Liver (tissue), 9 donors: ENCODE measurements around the gene WIPF1. TPM values are rescaled to one million over a fixed set of nuclear protein-coding genes. Genes with fewer than 3 reads are reported as not detected.

ENCODE experiments used
- DNase-seq: peaks from one replicate; pipeline ENCODE4 v3.0.0-alpha.2; 2017; ENCODE audit warnings: low spot score
- H3K27ac ChIP-seq, 2 donors: one replicate each; pipeline ENCODE4 v1.7.0; 2013; ENCODE audit warnings: inconsistent platforms in 2 of 2, low read length in 2 of 2, control low read depth in 1 of 2, low read depth in 1 of 2, mild to moderate bottlenecking in 1 of 2
- H3K27me3 ChIP-seq, 4 donors: one replicate each; pipeline versions ENCODE4 v1.6.1 to v1.7.0; 2013; ENCODE audit warnings: low read length in 3 of 4, inconsistent platforms in 1 of 4, mild to moderate bottlenecking in 1 of 4, moderate library complexity in 1 of 4; ENCODE audit not compliant: control insufficient read depth in 4 of 4, insufficient read depth in 4 of 4
- H3K36me3 ChIP-seq, 4 donors: one replicate each; pipeline versions ENCODE4 v1.6.1 to v1.7.0; 2013; ENCODE audit warnings: low read length in 3 of 4, mild to moderate bottlenecking in 3 of 4, low read depth in 1 of 4, moderate library complexity in 1 of 4; ENCODE audit not compliant: control insufficient read depth in 4 of 4, insufficient read depth in 3 of 4
- H3K4me1 ChIP-seq, 4 donors: one replicate each; pipeline versions ENCODE4 v1.6.1 to v1.7.0; 2013; ENCODE audit warnings: low read length in 3 of 4, mild to moderate bottlenecking in 3 of 4, moderate library complexity in 1 of 4; ENCODE audit not compliant: control insufficient read depth in 4 of 4, insufficient read depth in 4 of 4
- H3K4me3 ChIP-seq, 3 donors: one replicate each; pipeline versions ENCODE4 v1.6.1 to v1.7.0; 2013; ENCODE audit warnings: low read length in 3 of 3, control low read depth in 1 of 3, low read depth in 1 of 3, mild to moderate bottlenecking in 1 of 3
- H3K9ac ChIP-seq, 2 donors: one replicate each; pipeline ENCODE4 v1.7.0; 2013; ENCODE audit warnings: low read length in 2 of 2, mild to moderate bottlenecking in 2 of 2, moderate library complexity in 2 of 2, control low read depth in 1 of 2, low read depth in 1 of 2
- H3K9me3 ChIP-seq, 4 donors: one replicate each; pipeline versions ENCODE4 v1.6.1 to v1.7.0; 2013; ENCODE audit warnings: low read length in 3 of 4; ENCODE audit not compliant: control insufficient read depth in 4 of 4
- EGR1 ChIP-seq, 2 donors: IDR thresholded peaks; 2 replicates each; pipeline ENCODE4 v1.6.1; 2016 to 2018; ENCODE audit warnings: antibody characterized with exemption in 2 of 2, low read depth in 2 of 2
- FOXA1 ChIP-seq: IDR thresholded peaks from 2 replicates; pipeline ENCODE4 v1.6.1; 2016; ENCODE audit warnings: antibody characterized with exemption
- FOXA2 ChIP-seq: IDR thresholded peaks from 2 replicates; pipeline ENCODE4 v1.6.1; 2016; ENCODE audit warnings: antibody characterized with exemption
- GABPA ChIP-seq, 2 donors: IDR thresholded peaks in 1 of 2; conservative IDR thresholded peaks in 1 of 2; 2 replicates each; pipeline ENCODE4 v1.6.1; 2016; ENCODE audit warnings: antibody characterized with exemption in 2 of 2, mild to moderate bottlenecking in 1 of 2, moderate library complexity in 1 of 2
- HNF4A ChIP-seq, 2 donors: conservative IDR thresholded peaks; 2 replicates each; pipeline ENCODE4 v1.6.1; 2016; ENCODE audit warnings: antibody characterized with exemption in 2 of 2, mild to moderate bottlenecking in 2 of 2
- HNF4G ChIP-seq: IDR thresholded peaks from 2 replicates; pipeline ENCODE4 v1.6.1; 2016; ENCODE audit warnings: antibody characterized with exemption
- JUND ChIP-seq, 2 donors: IDR thresholded peaks; 2 replicates each; pipeline ENCODE4 v1.6.1; 2016; ENCODE audit warnings: antibody characterized with exemption in 2 of 2
- NR2F2 ChIP-seq: IDR thresholded peaks from 2 replicates; pipeline ENCODE4 v1.6.1; 2016; ENCODE audit warnings: antibody characterized with exemption
- RAD21 ChIP-seq, 2 donors: IDR thresholded peaks; 2 replicates each; pipeline ENCODE4 v1.6.1; 2016; ENCODE audit warnings: antibody characterized with exemption in 2 of 2, mild to moderate bottlenecking in 2 of 2
- RXRA ChIP-seq, 2 donors: IDR thresholded peaks; 2 replicates each; pipeline ENCODE4 v1.6.1; 2017 to 2018; ENCODE audit warnings: antibody characterized with exemption in 2 of 2, mild to moderate bottlenecking in 1 of 2
- SP1 ChIP-seq: IDR thresholded peaks from 2 replicates; pipeline ENCODE4 v1.6.1; 2018; ENCODE audit warnings: antibody characterized with exemption, mild to moderate bottlenecking
- TAF1 ChIP-seq: conservative IDR thresholded peaks from 2 replicates; pipeline ENCODE4 v1.6.1; 2016; ENCODE audit warnings: antibody characterized with exemption, mild to moderate bottlenecking
- YY1 ChIP-seq: IDR thresholded peaks from 2 replicates; pipeline ENCODE4 v1.6.1; 2016; ENCODE audit warnings: antibody characterized with exemption, mild to moderate bottlenecking
- WGBS: extraction: QIAGEN DNeasy Blood & Tissue Kit; methylation state at CpG from one replicate; pipeline ENCODE4 v1.1.7; 2013; 5-methylcytosine and 5-hydroxymethylcytosine counted together
- polyA plus RNA-seq, 2 donors: library from polyadenylated mRNA; stranded (reverse) in 1 of 2; unstranded in 1 of 2; fragments of 200-250 nt in 1 of 2; fragments of >200 nt in 1 of 2; fragmentation: Nextera tagmentation in 1 of 2; extraction: Ambion mirVana in 1 of 2; gene quantifications; one replicate each; pipeline versions ENCODE4 v1.2.1 to v1.2.3, GENCODE V29; 2013 to 2015
- total RNA-seq, 2 donors: library from RNA; depleted of rRNA; stranded (reverse); fragments of >200 nt; gene quantifications; one replicate each; pipeline ENCODE4 v1.2.3, GENCODE V29; 2014
- TF ChIP-seq, protein P1 (sequence below): IDR thresholded peaks from 2 replicates; pipeline ENCODE4 v1.6.1; 2016; ENCODE audit warnings: antibody characterized with exemption
- TF ChIP-seq, protein P2 (sequence below): IDR thresholded peaks from 2 replicates; pipeline ENCODE4 v1.6.1; 2016; ENCODE audit warnings: antibody characterized with exemption
- TF ChIP-seq, protein P3 (sequence below): IDR thresholded peaks from 2 replicates; pipeline ENCODE4 v1.6.1; 2016; ENCODE audit warnings: antibody characterized with exemption, mild to moderate bottlenecking
- TF ChIP-seq, protein P4 (sequence below): IDR thresholded peaks from 2 replicates; pipeline ENCODE4 v1.6.1; 2016; ENCODE audit warnings: antibody characterized with exemption
- TF ChIP-seq, protein P5 (sequence below): fragments of 150-350 bp; IDR thresholded peaks from 2 replicates; pipeline ENCODE4 v1.5.1; 2017; ENCODE audit warnings: improper control_type of control experiment, low read depth, low read length; ENCODE audit not compliant: missing input control
- donor health status: healthy.
- donor health status: healthy.
- donor health status: healthy.
- donor health status: healthy.
- donor health status: healthy.

WIPF1 gene
- total and polyA plus RNA-seq, 4 donors: 4.7 to 7.7 (median 6.3) TPM

DNA sequence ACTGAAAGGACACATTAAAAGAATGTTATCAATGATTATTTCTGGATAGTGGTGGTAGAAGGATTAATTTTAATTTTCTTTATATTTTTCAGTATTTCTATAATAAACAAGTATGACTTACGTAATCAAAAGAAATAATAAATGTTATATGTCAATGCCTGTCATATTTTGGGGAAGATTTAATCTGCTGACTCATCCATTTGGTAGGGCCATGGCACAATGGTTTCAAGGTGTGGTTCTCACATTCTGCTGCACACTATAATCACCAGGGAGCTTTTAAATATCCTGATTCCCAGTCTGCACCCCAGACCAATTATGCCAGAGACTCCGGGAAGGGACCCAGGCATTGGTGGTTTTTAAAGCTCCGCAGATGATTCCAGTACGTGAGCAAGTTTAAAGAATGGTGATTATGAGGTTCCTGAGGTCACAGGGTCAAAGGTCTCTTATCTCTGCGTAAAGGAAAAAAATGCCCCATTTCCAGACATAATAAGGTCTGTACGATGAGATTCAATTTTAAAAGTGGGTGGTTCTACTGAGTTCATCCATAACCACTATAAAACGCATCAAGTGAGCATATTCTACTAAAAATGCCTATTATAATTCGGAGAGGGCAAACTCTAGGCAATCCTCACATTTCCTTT, 27.2 kb downstream of the WIPF1 start:
- no peak overlapping the region for H3K4me3 ChIP-seq
- H3K9me3 ChIP-seq: no peaks in the 10 kb centered on the region
- peaks cover 3 to 5% (median 5%) of the 10 kb centered on the region in 4 donors for H3K4me1 ChIP-seq
- H3K9ac ChIP-seq: no peak overlapping the region
- TF ChIP-seq HNF4G (no peak), HNF4A (conservative IDR thresholded peaks at IDR 0.05) (peak in 1 of 2 donors; percentile 6)
- peaks cover 1 to 6% (median 3%) of the 10 kb centered on the region in 4 donors for H3K36me3 ChIP-seq
- H3K27ac ChIP-seq: no peak overlapping the region
- no peak for DNase-seq
- 75% methylated on average over 8 of the region's 8 CpGs for WGBS
- no peaks in the 10 kb centered on the region for H3K27me3 ChIP-seq

DNA sequence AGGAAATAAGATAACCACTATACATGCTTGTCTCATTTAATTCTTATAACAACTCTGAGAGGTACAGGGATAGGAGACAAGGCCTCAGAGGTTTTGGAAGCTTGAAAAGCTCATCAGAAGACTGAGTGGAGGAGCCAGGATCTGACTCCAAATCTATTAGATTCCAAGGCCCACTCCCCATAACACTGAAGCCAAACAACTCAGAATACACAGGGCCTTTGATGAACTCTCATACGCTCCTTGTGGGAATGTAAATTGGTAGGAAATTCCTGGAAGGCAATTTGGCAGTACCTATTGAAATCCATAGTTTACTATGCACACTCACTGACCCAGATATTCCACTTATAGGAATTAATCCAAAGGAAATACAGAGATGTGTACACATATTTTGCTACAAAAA, 27.9 kb downstream of the WIPF1 start:
- H3K9me3 ChIP-seq: no peaks in the 10 kb centered on the region
- DNase-seq: no peak
- whole genome bisulfite sequencing: 36% methylated on average over 1 of the region's 1 CpG
- H3K9ac ChIP-seq: no peak overlapping the region
- H3K27ac ChIP-seq: no peak overlapping the region
- TF ChIP-seq FOXA1 (no peak), JUND (IDR thresholded peaks at IDR 0.05) (no peak), YY1 (no peak), TAF1 (no peak), GABPA (IDR thresholded peaks at IDR 0.05 in 1 of 2, conservative IDR thresholded peaks at IDR 0.05 in 1 of 2) (no peak), HNF4A (conservative IDR thresholded peaks at IDR 0.05) (no peak), SP1 (no peak), RXRA (IDR thresholded peaks at IDR 0.05) (no peak), HNF4G (no peak), RAD21 (IDR thresholded peaks at IDR 0.05) (no peak), NR2F2 (no peak), EGR1 (IDR thresholded peaks at IDR 0.05; ENCODE audit: low read depth in 2 of 2) (no peak), FOXA2 (no peak)
- TF ChIP-seq, protein P1, sequence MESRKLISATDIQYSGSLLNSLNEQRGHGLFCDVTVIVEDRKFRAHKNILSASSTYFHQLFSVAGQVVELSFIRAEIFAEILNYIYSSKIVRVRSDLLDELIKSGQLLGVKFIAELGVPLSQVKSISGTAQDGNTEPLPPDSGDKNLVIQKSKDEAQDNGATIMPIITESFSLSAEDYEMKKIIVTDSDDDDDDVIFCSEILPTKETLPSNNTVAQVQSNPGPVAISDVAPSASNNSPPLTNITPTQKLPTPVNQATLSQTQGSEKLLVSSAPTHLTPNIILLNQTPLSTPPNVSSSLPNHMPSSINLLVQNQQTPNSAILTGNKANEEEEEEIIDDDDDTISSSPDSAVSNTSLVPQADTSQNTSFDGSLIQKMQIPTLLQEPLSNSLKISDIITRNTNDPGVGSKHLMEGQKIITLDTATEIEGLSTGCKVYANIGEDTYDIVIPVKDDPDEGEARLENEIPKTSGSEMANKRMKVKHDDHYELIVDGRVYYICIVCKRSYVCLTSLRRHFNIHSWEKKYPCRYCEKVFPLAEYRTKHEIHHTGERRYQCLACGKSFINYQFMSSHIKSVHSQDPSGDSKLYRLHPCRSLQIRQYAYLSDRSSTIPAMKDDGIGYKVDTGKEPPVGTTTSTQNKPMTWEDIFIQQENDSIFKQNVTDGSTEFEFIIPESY: no peak
- TF ChIP-seq, protein P2, sequence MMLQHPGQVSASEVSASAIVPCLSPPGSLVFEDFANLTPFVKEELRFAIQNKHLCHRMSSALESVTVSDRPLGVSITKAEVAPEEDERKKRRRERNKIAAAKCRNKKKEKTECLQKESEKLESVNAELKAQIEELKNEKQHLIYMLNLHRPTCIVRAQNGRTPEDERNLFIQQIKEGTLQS: no peak
- TF ChIP-seq, protein P3, sequence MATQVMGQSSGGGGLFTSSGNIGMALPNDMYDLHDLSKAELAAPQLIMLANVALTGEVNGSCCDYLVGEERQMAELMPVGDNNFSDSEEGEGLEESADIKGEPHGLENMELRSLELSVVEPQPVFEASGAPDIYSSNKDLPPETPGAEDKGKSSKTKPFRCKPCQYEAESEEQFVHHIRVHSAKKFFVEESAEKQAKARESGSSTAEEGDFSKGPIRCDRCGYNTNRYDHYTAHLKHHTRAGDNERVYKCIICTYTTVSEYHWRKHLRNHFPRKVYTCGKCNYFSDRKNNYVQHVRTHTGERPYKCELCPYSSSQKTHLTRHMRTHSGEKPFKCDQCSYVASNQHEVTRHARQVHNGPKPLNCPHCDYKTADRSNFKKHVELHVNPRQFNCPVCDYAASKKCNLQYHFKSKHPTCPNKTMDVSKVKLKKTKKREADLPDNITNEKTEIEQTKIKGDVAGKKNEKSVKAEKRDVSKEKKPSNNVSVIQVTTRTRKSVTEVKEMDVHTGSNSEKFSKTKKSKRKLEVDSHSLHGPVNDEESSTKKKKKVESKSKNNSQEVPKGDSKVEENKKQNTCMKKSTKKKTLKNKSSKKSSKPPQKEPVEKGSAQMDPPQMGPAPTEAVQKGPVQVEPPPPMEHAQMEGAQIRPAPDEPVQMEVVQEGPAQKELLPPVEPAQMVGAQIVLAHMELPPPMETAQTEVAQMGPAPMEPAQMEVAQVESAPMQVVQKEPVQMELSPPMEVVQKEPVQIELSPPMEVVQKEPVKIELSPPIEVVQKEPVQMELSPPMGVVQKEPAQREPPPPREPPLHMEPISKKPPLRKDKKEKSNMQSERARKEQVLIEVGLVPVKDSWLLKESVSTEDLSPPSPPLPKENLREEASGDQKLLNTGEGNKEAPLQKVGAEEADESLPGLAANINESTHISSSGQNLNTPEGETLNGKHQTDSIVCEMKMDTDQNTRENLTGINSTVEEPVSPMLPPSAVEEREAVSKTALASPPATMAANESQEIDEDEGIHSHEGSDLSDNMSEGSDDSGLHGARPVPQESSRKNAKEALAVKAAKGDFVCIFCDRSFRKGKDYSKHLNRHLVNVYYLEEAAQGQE: no peak
- TF ChIP-seq, protein P4, sequence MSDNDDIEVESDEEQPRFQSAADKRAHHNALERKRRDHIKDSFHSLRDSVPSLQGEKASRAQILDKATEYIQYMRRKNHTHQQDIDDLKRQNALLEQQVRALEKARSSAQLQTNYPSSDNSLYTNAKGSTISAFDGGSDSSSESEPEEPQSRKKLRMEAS: no peak
- TF ChIP-seq, protein P5, sequence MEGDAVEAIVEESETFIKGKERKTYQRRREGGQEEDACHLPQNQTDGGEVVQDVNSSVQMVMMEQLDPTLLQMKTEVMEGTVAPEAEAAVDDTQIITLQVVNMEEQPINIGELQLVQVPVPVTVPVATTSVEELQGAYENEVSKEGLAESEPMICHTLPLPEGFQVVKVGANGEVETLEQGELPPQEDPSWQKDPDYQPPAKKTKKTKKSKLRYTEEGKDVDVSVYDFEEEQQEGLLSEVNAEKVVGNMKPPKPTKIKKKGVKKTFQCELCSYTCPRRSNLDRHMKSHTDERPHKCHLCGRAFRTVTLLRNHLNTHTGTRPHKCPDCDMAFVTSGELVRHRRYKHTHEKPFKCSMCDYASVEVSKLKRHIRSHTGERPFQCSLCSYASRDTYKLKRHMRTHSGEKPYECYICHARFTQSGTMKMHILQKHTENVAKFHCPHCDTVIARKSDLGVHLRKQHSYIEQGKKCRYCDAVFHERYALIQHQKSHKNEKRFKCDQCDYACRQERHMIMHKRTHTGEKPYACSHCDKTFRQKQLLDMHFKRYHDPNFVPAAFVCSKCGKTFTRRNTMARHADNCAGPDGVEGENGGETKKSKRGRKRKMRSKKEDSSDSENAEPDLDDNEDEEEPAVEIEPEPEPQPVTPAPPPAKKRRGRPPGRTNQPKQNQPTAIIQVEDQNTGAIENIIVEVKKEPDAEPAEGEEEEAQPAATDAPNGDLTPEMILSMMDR: no peak
- peaks cover 3 to 5% (median 5%) of the 10 kb centered on the region in 4 donors for H3K4me1 ChIP-seq
- no peaks in the 10 kb centered on the region for H3K27me3 ChIP-seq
- no peak overlapping the region for H3K4me3 ChIP-seq
- H3K36me3 ChIP-seq: peaks cover 1 to 6% (median 3%) of the 10 kb centered on the region in 4 donors
